C4-2B (cell line): ENCODE data around the gene LRBA.

Experiments used
- H3K27ac ChIP-seq: fragments of 450-650 bp; 2 replicates; pipeline ENCODE4 v1.5.1; 2017
- CTCF ChIP-seq: fragments of 450-650 bp; conservative IDR thresholded peaks from 2 replicates; pipeline ENCODE4 v1.5.1; 2017; ENCODE audit warnings: mild to moderate bottlenecking
- ZFX ChIP-seq: fragments of 450-650 bp; IDR thresholded peaks from 2 replicates; pipeline ENCODE4 v1.6.1; 2017

The LRBA gene

DNA sequence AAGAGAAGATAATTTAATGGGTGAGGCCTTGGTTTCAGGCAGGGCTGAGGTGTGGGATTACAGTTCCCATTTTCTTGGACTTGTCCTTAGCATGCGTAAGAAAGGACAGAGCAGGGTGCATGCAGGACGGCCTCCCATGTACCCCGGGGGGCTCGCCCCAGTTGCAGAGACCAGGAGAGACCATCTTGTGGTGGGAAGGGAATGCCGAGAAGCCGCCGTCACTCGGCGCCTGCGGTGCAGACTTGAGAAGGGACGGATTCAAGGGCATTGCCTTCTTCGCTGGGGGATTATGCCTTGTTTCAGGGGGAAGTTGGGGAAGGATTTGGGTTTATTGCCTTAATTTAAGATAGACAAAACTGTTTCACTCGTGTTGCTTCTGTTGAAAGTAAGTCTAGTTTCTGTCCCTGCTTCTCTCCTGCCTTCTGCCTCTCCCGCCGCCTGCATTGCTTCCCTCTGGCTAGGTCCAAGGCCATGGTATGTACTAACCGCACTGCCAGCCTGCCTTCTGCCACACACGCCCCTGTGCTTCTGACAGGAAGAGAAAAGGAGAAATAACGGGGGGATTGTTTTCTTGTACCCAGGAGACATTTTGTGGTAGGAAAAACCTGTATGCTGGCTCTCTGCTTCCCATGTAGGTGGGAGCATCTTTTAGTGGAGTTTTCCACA lies 761.0 kb downstream of the LRBA start:
- H3K27ac ChIP-seq = no peak overlapping the region
- TF ChIP-seq ZFX (no peak), CTCF (no peak)

GRCh38 chr4:150253416-150253815 lies 761.7 kb downstream of the LRBA start:
- TF ChIP-seq CTCF (no peak), ZFX (no peak)
- H3K27ac ChIP-seq = no peak overlapping the region

DNA sequence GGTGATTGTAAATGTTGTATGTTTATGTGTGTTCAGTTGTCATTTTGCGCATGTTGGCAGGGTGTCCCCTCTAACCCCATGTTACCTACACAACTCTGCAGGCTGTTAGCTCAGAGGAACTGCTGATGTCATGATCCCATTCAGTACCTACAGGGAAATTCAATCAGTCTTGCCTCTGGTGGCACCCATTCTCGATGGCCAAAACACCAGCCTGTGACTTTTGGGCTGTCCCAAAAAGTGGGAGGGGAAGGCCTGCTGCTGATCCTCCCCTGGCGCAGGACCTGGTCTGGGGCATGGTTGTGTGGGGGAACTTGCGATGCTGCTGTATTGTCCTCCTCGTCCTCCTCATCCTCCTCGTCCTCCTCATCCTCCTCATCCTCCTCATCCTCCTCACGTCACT lies 762.3 kb downstream of the LRBA start:
- H3K27ac ChIP-seq = no peak overlapping the region
- TF ChIP-seq ZFX (no peak), CTCF (no peak)

- no peak for TF ChIP-seq CTCF
- TF ChIP-seq ZFX = no peak
- no peak overlapping the region for H3K27ac ChIP-seq
These were observed 762.8 kb downstream of the LRBA start for GRCh38 chr4:150252306-150252705.

- no peak overlapping the region for H3K27ac ChIP-seq
- TF ChIP-seq ZFX (no peak), CTCF (no peak)
These were observed 763.3 kb downstream of the LRBA start for GRCh38 chr4:150251752-150252190.

- no peak for TF ChIP-seq CTCF
- no peak for TF ChIP-seq ZFX
- no peak overlapping the region for H3K27ac ChIP-seq
These were observed 764.0 kb downstream of the LRBA start for GRCh38 chr4:150250998-150251651.

- no peak overlapping the region for H3K27ac ChIP-seq
- TF ChIP-seq CTCF (no peak), ZFX (no peak)
These were observed 764.6 kb downstream of the LRBA start for GRCh38 chr4:150250293-150250997.
